Measurements from ENCODE around the gene PPP4R4. TPM values are rescaled to one million over a fixed set of nuclear protein-coding genes. Genes with fewer than 3 reads are reported as not detected.
"Not testable (repeated sequence)": the region's sequence is repeated elsewhere in the genome, so short reads cannot be mapped to it uniquely, and the experiment has no call there.

The PPP4R4 gene
- total RNA-seq, 1 donor from 2014 or later: 1.2 TPM

DNA sequence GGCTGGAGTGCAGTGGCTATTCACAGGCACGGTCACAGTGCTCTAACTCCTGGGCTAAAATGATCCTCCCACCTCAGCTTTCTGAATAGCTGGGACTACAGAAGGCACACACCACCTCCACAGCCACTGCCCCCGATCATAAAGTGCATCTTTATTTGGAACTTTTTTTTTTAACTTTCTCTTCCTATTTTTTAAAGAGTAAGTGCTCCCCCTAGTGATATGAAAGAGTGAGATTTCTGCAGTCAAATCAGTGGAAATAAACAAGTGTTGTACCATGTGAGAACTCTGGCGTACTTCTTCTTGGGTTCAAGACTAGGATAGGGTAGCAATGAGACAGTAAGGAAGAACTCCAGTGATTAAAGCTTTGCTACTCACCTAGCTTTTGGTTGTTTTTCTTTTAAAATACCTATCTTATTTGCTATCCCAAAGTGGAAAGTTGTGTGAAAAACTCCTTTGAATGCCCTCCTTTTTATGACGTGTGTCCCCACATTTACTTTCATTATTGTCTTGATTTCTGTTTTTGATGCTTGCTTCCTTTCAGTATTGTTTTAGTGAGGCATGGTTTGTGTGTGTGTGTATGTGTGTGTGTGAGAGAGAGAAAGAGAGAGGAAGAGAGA lies 6.6 kb downstream of the PPP4R4 start:
- DNase-seq (ENCODE audit: low read depth): peak; percentile 60

GRCh38 chr14:94181835-94182234 lies 7.7 kb downstream of the PPP4R4 start:
- DNase-seq (ENCODE audit: low read depth): no peak

DNA sequence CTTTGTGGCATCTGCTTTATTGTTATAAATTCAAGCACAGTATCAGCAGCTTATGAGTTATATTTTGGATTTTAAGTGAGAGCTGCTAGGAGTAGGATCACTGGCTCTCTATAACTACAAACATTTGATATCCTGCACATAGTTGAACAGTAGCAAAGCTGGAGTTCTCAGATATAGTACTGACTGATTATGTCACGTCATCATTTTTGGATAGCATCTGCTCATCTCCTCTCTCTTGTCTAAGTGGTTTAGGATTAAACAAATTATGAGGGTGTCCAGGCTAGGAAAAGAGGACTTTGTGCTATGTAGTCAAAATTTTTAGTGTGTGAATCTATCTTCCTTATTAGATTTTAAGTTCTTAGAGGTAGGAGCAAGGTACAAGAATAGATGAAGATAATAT lies 18.4 kb downstream of the PPP4R4 start:
- no peak for DNase-seq (ENCODE audit: low read depth)

DNA sequence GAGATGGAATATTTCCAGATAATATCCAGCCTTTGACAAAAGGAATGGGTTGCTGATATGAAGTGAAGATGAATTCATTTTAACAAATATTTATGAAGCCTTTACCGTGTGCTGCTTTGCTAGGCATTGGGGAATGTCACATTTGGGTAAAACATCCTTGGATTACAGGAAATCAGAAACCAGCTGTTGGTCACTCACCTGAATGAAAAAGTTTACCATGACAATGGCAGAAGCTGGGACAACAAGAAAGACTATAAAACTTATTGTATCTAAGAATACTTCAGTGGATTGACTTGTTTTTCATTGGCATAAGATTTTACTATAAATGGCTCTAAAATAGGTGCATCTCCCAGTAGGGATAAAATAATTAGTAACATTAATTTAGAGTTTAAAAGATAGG lies 19.7 kb downstream of the PPP4R4 start:
- DNase-seq (ENCODE audit: low read depth): no peak

DNA sequence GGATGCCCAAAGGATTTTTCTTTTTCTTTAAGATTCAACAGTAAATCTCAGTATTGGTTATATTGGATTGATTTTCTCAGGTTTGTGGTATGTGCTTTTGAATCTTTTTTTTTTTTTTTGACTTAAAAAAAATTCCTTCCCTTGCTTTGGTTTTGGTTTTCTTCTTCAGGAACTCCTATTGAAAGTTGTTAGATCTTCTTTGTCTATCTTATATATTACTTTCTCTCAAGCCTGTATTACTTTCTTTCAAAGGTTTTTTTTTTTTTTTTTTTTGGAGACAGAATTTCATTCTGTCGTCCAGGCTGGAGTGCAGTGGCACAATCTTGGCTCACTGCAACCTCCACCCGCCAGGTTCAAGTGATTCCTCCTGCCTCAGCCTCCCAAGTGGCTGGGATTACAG lies 21.9 kb downstream of the PPP4R4 start:
- DNase-seq (ENCODE audit: low read depth): no peak

DNA sequence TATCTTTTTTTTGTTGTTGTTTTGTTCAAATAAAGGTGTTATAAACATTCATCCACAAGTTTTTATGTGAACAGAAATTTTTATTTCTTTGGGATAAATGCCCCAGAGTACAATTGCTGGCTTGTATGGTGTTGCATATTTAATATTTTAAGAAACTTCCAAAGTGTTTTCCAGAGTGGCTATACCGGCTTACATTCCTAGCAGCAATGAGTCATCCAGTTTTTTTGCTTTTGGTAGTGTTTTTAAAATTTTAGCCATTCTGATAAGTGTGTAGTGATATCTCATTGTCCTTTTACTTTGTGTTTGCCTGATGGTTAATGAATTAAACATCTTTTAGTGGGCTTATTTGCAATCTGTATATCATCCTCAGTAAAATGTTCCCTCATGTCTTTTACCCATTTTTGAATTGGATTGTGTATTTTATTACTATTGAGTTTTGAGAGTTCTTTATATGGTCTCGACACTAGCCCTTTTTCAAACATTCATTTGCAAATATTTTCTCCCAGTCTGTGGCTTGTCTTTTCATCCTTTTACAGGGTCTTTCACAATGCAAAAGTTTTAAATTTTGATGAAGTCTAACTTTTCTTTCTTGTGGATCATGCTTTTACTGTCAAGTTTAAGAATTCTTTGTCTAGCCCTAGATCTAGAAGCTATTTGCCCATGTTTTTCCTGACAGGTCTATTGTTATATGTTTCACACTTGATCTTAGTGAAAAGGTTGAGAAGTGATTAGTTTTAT lies 29.5 kb downstream of the PPP4R4 start:
- no peak for DNase-seq (ENCODE audit: low read depth)

GRCh38 chr14:94213021-94213420 lies 38.9 kb downstream of the PPP4R4 start:
- DNase-seq (ENCODE audit: low read depth): peak; percentile 70

DNA sequence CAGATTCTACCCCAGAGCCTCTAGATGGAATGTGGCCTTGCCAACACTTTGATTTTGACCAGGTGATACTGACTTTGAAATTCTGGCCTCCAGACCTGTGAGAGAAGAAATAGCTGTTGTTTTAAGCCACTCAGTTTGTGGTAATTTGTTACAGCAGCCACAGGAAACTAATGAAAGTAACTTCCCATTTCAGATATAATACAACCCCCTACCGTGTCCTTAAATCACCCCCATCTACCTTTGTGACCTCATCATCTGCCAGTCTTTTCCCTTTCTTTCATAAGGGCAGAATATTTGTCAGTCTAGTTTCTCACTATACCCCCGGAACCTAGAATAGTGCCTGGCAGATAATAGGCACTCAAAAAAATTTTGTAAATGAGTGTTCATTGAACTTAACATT lies 39.6 kb downstream of the PPP4R4 start:
- no peak for DNase-seq (ENCODE audit: low read depth)

DNA sequence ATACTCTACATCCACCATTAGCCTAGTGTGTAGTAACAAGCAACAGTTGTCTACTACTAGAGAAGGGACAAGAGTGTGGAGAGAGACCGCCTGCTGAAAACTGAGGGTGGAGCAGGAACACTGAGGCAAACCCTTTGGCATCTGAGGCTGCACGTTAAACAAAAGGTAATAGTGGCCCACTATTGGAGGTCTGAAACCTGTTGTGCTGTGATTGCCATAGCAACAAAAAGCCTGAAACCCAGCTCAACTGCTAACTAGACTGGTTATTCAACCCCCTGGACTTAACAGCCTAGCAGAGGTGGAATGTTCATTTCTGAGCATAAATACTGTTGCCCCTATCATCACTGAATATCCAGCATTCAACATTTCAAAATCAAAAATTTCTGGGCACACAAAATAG lies 43.0 kb downstream of the PPP4R4 start:
- no peak for DNase-seq (ENCODE audit: low read depth)

- DNase-seq (ENCODE audit: low read depth): not testable (repeated sequence)
Observed at GRCh38 chr14:94218198-94218886, 44.2 kb downstream of the PPP4R4 start.

DNA sequence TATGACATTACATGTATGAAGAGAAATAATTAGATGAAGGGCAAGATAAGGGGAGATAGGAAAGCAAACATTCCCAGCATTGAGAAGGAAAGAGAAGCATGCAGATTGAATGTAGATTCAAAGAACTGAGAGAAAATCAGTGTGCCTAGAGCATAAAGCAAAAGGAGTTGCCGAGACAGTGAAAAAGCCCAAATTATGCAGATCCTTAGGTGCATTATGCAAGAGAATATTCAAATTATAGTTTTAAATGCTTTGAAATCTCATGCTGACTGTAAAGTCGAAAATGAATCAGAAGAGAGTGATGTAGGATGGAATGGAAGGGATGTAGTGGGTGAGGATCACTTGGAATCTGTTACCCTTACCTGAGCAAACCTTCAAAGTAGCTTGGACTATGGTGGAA lies 49.9 kb downstream of the PPP4R4 start:
- DNase-seq (ENCODE audit: low read depth): no peak

GRCh38 chr14:94225460-94226378 lies 51.6 kb downstream of the PPP4R4 start:
- DNase-seq (ENCODE audit: low read depth): no peak

DNA sequence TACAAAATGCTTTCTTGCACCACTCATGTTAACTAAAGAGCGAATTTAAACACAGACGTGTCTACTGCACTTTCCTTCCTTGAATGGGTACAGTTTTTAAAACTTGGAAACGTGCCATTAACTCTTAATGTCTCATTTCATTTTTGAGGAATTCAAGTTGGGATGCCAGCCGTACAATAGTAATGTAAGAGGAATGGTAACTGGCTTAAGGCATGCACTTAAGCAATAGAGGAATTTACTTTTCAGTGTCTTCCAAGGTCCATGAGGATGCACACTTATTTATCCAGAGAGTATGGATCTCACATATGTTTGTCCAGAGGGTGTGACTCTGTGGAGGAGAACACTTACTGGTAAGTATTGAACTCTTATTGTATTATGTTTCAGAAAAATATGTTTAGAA lies 52.9 kb downstream of the PPP4R4 start:
- DNase-seq (ENCODE audit: low read depth): no peak

- DNase-seq (ENCODE audit: low read depth): no peak
Observed at GRCh38 chr14:94237046-94237445, 62.9 kb downstream of the PPP4R4 start.

GRCh38 chr14:94237983-94238382 lies 63.9 kb downstream of the PPP4R4 start:
- DNase-seq (ENCODE audit: low read depth): no peak

DNA sequence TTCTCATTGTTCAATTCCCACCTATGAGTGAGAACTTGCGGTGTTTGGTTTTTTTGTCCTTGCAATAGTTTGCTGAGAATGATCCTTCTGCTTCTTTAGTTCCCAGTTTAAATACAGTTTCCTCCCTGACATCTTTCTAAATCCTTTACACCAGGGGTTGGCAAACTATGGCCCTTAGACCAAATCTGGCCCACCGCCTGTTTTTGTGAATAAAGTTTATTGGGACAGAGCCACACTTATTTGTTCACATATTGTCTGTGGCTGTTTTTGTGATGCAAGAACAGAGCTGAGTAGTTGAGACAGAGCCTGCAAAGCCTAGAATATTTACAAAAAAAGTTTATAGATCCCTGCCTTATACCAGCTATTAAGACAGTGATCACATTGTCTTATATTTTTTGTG lies 65.3 kb downstream of the PPP4R4 start:
- DNase-seq (ENCODE audit: low read depth): no peak

DNA sequence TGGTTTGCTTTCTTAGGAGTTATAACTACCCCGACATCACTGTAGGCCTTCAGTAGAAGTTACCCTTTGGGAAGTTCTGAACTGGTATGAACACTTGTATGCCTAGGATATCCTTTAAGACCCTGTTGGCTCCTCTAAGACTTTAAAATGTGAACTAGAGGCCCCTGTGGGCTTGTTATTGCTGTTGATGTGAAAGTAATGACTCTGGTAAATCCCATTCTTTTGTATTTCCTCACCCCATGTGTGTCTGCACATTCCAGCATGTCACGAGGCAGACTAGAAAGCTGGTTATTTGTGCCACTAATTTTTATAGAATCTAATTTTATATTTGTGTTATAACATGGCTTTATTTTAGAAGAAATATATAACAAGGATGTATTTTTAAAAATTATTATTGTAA lies 70.1 kb downstream of the PPP4R4 start:
- no peak for DNase-seq (ENCODE audit: low read depth)

- not testable (repeated sequence) for DNase-seq (ENCODE audit: low read depth)
Observed at GRCh38 chr14:94264195-94264594, 90.1 kb downstream of the PPP4R4 start.

GRCh38 chr14:94267352-94267751 lies 93.2 kb downstream of the PPP4R4 start:
- no peak for DNase-seq (ENCODE audit: low read depth)

- not testable (repeated sequence) for DNase-seq (ENCODE audit: low read depth)
Observed at GRCh38 chr14:94268582-94268981, 94.5 kb downstream of the PPP4R4 start.

GRCh38 chr14:94269156-94269555 lies 95.0 kb downstream of the PPP4R4 start:
- no peak for DNase-seq (ENCODE audit: low read depth)
